Karpas-422 (cell line): Measurements from ENCODE around the gene MSH4. TPM values are rescaled to one million over a fixed set of nuclear protein-coding genes. Genes with fewer than 3 reads are reported as not detected.
"Not testable (repeated sequence)": the region's sequence is repeated elsewhere in the genome, so short reads cannot be mapped to it uniquely, and the experiment has no call there.

Experiments used
- DNase-seq: peaks from one replicate; pipeline ENCODE4 v3.0.0-alpha.2; 2015
- H2AFZ ChIP-seq: fragments of 200-600 bp; sonication (generic); 2 replicates; pipeline ENCODE4 v1.6.1; 2014; ENCODE audit warnings: antibody characterized with exemption, low read length, mixed read lengths
- H3K27ac ChIP-seq: fragments of 200-600 bp; sonication (generic); 2 replicates; pipeline ENCODE4 v1.5.1; 2014; ENCODE audit warnings: mild to moderate bottlenecking, low read length, moderate library complexity
- H3K27me3 ChIP-seq: fragments of 200-600 bp; sonication (generic); 2 replicates; pipeline ENCODE4 v1.6.1; 2014; ENCODE audit warnings: low read length, mixed read lengths
- H3K36me3 ChIP-seq: fragments of 200-600 bp; sonication (generic); 2 replicates; pipeline ENCODE4 v1.6.1; 2014; ENCODE audit warnings: low read length, mixed read lengths; ENCODE audit not compliant: insufficient read depth
- H3K4me1 ChIP-seq: fragments of 200-600 bp; sonication (generic); 2 replicates; pipeline ENCODE4 v1.6.1; 2014; ENCODE audit warnings: mild to moderate bottlenecking, low read length, mixed read lengths
- H3K4me2 ChIP-seq: fragments of 200-600 bp; sonication (generic); 2 replicates; pipeline ENCODE4 v1.6.1; 2014; ENCODE audit warnings: low read length, low read depth, mild to moderate bottlenecking; ENCODE audit not compliant: poor library complexity, severe bottlenecking
- H3K4me3 ChIP-seq: fragments of 200-600 bp; sonication (generic); 2 replicates; pipeline ENCODE4 v1.5.1; 2014; ENCODE audit warnings: mild to moderate bottlenecking, antibody characterized with exemption, low read length, mixed read lengths
- H3K79me2 ChIP-seq: fragments of 200-600 bp; sonication (generic); 2 replicates; pipeline ENCODE4 v1.6.1; 2014; ENCODE audit warnings: mild to moderate bottlenecking, low read length, mixed read lengths
- H3K9ac ChIP-seq: fragments of 200-600 bp; sonication (generic); 2 replicates; pipeline ENCODE4 v1.6.0; 2014; ENCODE audit warnings: low read length
- H3K9me2 ChIP-seq: fragments of 200-600 bp; sonication (generic), shearing (Covaris generic); replicated peaks from 2 replicates; pipeline ENCODE4 v1.6.0; 2014; ENCODE audit warnings: mild to moderate bottlenecking, low read length, moderate library complexity; ENCODE audit not compliant: insufficient read depth
- H3K9me3 ChIP-seq: fragments of 300-700, 200-600 bp; sonication (generic); 2 replicates; pipeline ENCODE4 v1.6.1; 2014; ENCODE audit warnings: low read length, mixed read lengths
- H4K20me1 ChIP-seq: fragments of 200-600 bp; sonication (generic); 2 replicates; pipeline ENCODE4 v1.6.1; 2014; ENCODE audit warnings: mild to moderate bottlenecking, antibody characterized with exemption, low read length, low read depth; ENCODE audit not compliant: insufficient read depth
- total RNA-seq: library from RNA; depleted of rRNA; stranded (reverse); fragments of >200 nt; shearing (Covaris generic); gene quantifications from 2 replicates; pipeline ENCODE4 v1.2.3, GENCODE V29; 2014; ENCODE audit warnings: low replicate concordance; rRNA removed

The MSH4 gene
- total RNA-seq: not detected in 2 replicates

GRCh38 chr1:75796376-75797272, at the start of gene MSH4:
Gene MSH4, plus strand, starts transcription at chr1:75796882. Its CDS starts 104 bp downstream, at chr1:75796986.
- H3K36me3 ChIP-seq: peaks cover 44% of the 10 kb centered on the region
- H3K9ac ChIP-seq: no peak within 1 kb of the TSS
- no peaks in the 10 kb centered on the region for H3K9me2 ChIP-seq
- no peak within 1 kb of the TSS for H3K4me3 ChIP-seq
- peaks cover 18% of the 10 kb centered on the region for H4K20me1 ChIP-seq
- H3K4me2 ChIP-seq: no peak within 1 kb of the TSS
- no peaks in the 10 kb centered on the region for H3K4me1 ChIP-seq
- H3K27ac ChIP-seq: no peak within 1 kb of the TSS
- H3K27me3 ChIP-seq: no peaks in the 10 kb centered on the region
- H3K9me3 ChIP-seq: no peaks in the 10 kb centered on the region
- DNase-seq: peak; percentile 60
- H2AFZ ChIP-seq: no peak within 1 kb of the TSS
- H3K79me2 ChIP-seq: no peaks in the 10 kb centered on the region

- peaks cover 35% of the 10 kb centered on the region for H3K36me3 ChIP-seq
- H4K20me1 ChIP-seq, DNase-seq: not testable (repeated sequence)
These were observed 39.5 kb upstream of the MSH4 start for GRCh38 chr1:75757210-75757609.

GRCh38 chr1:75758543-75758942, 38.1 kb upstream of the MSH4 start:
- peaks cover 32% of the 10 kb centered on the region for H3K36me3 ChIP-seq
- H3K4me3 ChIP-seq: not testable (repeated sequence)

More at GRCh38 chr1:75757210-75757609, 39.5 kb upstream of the MSH4 start:
- not testable (repeated sequence) for H3K4me1 ChIP-seq, H3K9me3 ChIP-seq, H3K9me2 ChIP-seq, H3K27me3 ChIP-seq, H3K9ac ChIP-seq, H3K27ac ChIP-seq, H3K4me2 ChIP-seq, H2AFZ ChIP-seq, H3K4me3 ChIP-seq, H3K79me2 ChIP-seq

GRCh38 chr1:75764057-75764655, 32.5 kb upstream of the MSH4 start:
- H3K79me2 ChIP-seq: no peaks in the 10 kb centered on the region
- H3K9me3 ChIP-seq: no peaks in the 10 kb centered on the region
- no peaks in the 10 kb centered on the region for H4K20me1 ChIP-seq
- H3K9ac ChIP-seq: no peak overlapping the region
- no peak overlapping the region for H3K27ac ChIP-seq
- H3K27me3 ChIP-seq: no peaks in the 10 kb centered on the region
- no peak overlapping the region for H3K4me2 ChIP-seq
- H3K4me1 ChIP-seq: no peaks in the 10 kb centered on the region
- no peaks in the 10 kb centered on the region for H3K9me2 ChIP-seq
- H3K4me3 ChIP-seq: no peak overlapping the region
- DNase-seq: peak; percentile 57
- H2AFZ ChIP-seq: no peak overlapping the region
- peaks cover 19% of the 10 kb centered on the region; the same call in 1 of the 2 replicates for H3K36me3 ChIP-seq

More at GRCh38 chr1:75758543-75758942, 38.1 kb upstream of the MSH4 start:
- H3K4me1 ChIP-seq, H3K27me3 ChIP-seq, H3K27ac ChIP-seq, H3K9ac ChIP-seq, H2AFZ ChIP-seq, H4K20me1 ChIP-seq, H3K9me2 ChIP-seq, H3K79me2 ChIP-seq, H3K4me2 ChIP-seq, H3K9me3 ChIP-seq, DNase-seq: not testable (repeated sequence)

GRCh38 chr1:75765697-75766355, 30.9 kb upstream of the MSH4 start:
- H4K20me1 ChIP-seq: no peaks in the 10 kb centered on the region
- no peaks in the 10 kb centered on the region for H3K27me3 ChIP-seq
- DNase-seq: no peak
- H3K4me3 ChIP-seq: no peak overlapping the region
- H3K9me3 ChIP-seq: no peaks in the 10 kb centered on the region
- no peak overlapping the region for H3K9ac ChIP-seq
- no peaks in the 10 kb centered on the region for H3K79me2 ChIP-seq
- H3K9me2 ChIP-seq: no peaks in the 10 kb centered on the region
- H3K36me3 ChIP-seq: peaks cover 19% of the 10 kb centered on the region; the same call in 1 of the 2 replicates
- H3K4me1 ChIP-seq: no peaks in the 10 kb centered on the region
- H3K4me2 ChIP-seq: no peak overlapping the region
- H3K27ac ChIP-seq: no peak overlapping the region
- no peak overlapping the region for H2AFZ ChIP-seq

GRCh38 chr1:75768016-75768415, 28.7 kb upstream of the MSH4 start:
- Histone ChIP-seq H3K79me2 (no peaks in the 10 kb centered on the region), H2AFZ (no peak overlapping the region), H3K36me3 (peaks cover 7% of the 10 kb centered on the region; the same call in 1 of the 2 replicates), H3K4me3 (no peak overlapping the region), H3K27ac (no peak overlapping the region), H3K4me2 (no peak overlapping the region), H3K4me1 (no peaks in the 10 kb centered on the region), H3K27me3 (no peaks in the 10 kb centered on the region), H4K20me1 (no peaks in the 10 kb centered on the region), H3K9me3 (no peaks in the 10 kb centered on the region), H3K9ac (no peak overlapping the region), H3K9me2 (no peaks in the 10 kb centered on the region)
- no peak for DNase-seq

- Histone ChIP-seq H3K4me2 (no peak overlapping the region), H3K27ac (no peak overlapping the region), H3K4me1 (no peaks in the 10 kb centered on the region), H3K9ac (no peak overlapping the region), H3K27me3 (no peaks in the 10 kb centered on the region), H3K9me3 (no peaks in the 10 kb centered on the region), H2AFZ (no peak overlapping the region), H3K79me2 (no peaks in the 10 kb centered on the region), H3K36me3 (no peaks in the 10 kb centered on the region), H4K20me1 (no peaks in the 10 kb centered on the region), H3K9me2 (no peaks in the 10 kb centered on the region), H3K4me3 (no peak overlapping the region)
- DNase-seq: no peak
These were observed 25.9 kb upstream of the MSH4 start for GRCh38 chr1:75770761-75771160.

GRCh38 chr1:75771978-75772377, 24.7 kb upstream of the MSH4 start:
- Histone ChIP-seq H3K4me1 (no peaks in the 10 kb centered on the region), H3K27me3 (no peaks in the 10 kb centered on the region), H3K79me2 (no peaks in the 10 kb centered on the region), H4K20me1 (no peaks in the 10 kb centered on the region), H3K9me3 (no peaks in the 10 kb centered on the region), H3K4me3 (no peak overlapping the region), H3K4me2 (no peak overlapping the region), H3K36me3 (no peaks in the 10 kb centered on the region), H3K9me2 (no peaks in the 10 kb centered on the region), H3K27ac (no peak overlapping the region), H3K9ac (no peak overlapping the region), H2AFZ (no peak overlapping the region)
- no peak for DNase-seq
